K562 (cell line): ENCODE measurements around the gene CADM2. TPM values are rescaled to one million over a fixed set of nuclear protein-coding genes. Genes with fewer than 3 reads are reported as not detected.

Experiments
- BHLHE40 ChIP-seq: IDR thresholded peaks from 2 replicates; pipeline ENCODE4 v1.6.1; 2011; ENCODE audit warnings: low read length, improper control_type of control experiment
- E2F6 ChIP-seq, 2 experiments: IDR thresholded peaks; 2 replicates each; pipeline ENCODE4 v1.6.1; 2011; ENCODE audit warnings: borderline replicate concordance in 1 of 2, control low read depth in 1 of 2, low read depth in 1 of 2, low read length in 1 of 2, mild to moderate bottlenecking in 1 of 2, mixed read lengths in 1 of 2, moderate library complexity in 1 of 2; ENCODE audit not compliant: insufficient read depth in 1 of 2, insufficient read length in 1 of 2, poor library complexity in 1 of 2, severe bottlenecking in 1 of 2; ENCODE audit errors: extremely low read depth in 1 of 2
- GTF3C2 ChIP-seq: IDR thresholded peaks from 3 replicates; pipeline ENCODE4 v1.6.1; 2011; ENCODE audit warnings: borderline replicate concordance, mild to moderate bottlenecking, moderate library complexity; ENCODE audit not compliant: insufficient read length; ENCODE audit errors: extremely low read depth
- HBP1 ChIP-seq: fragments of 450-650 bp; formaldehyde crosslinking; IDR thresholded peaks from 2 replicates; pipeline ENCODE4 v1.4.0; 2022; ENCODE audit warnings: missing genetic modification characterization
- SFPQ ChIP-seq: fragments of 200-400 bp; formaldehyde crosslinking; IDR thresholded peaks from 2 replicates; pipeline ENCODE4 v1.6.1; 2017; ENCODE audit warnings: mild to moderate bottlenecking, low read depth, low read length, moderate library complexity
- ZNF146 ChIP-seq: IDR thresholded peaks from one replicate; pipeline ENCODE4 v1.6.1; 2018; ENCODE audit warnings: missing compliant biosample characterization; ENCODE audit not compliant: unreplicated experiment
- polyA plus RNA-seq, 8 experiments: library from polyadenylated mRNA; depleted of rRNA in 4 of 8; stranded (reverse) in 5 of 8; unstranded in 3 of 8; fragments of >200 nt; fragmentation: Nextera tagmentation in 2 of 8; fragmentation: Illumina TruSeq in 1 of 8; extraction: Ambion mirVana in 2 of 8; extraction: Trizol in 1 of 8; gene quantifications; 2 replicates each; pipeline versions ENCODE4 v1.2.1 to v1.2.3, GENCODE V29; 2011 to 2014; ENCODE audit warnings: inconsistent platforms in 1 of 8, missing spikeins in 1 of 8
- total RNA-seq, 7 experiments: library from RNA; depleted of rRNA in 6 of 7; stranded (reverse); fragments of >200 nt in 6 of 7; fragmentation: Illumina TruSeq in 2 of 7; extraction: Trizol in 2 of 7; gene quantifications; 2 replicates each; pipeline versions ENCODE4 v1.2.1 to v1.2.3, GENCODE V29; 2011 to 2021; ENCODE audit warnings: low replicate concordance in 1 of 7
- TF ChIP-seq, protein P1 (sequence below): sonication (generic); formaldehyde crosslinking; IDR thresholded peaks from 2 replicates; pipeline ENCODE4 v1.8.0; 2022; ENCODE audit warnings: mild to moderate bottlenecking, low read depth, missing genetic modification reagents
- TF ChIP-seq, protein P2 (sequence below): fragments of 250-450 bp; sonication (Bioruptor Pico); IDR thresholded peaks from 2 replicates; pipeline ENCODE4 v1.4.0; 2020
- TF ChIP-seq, protein P3 (sequence below), 2 experiments: fragments of 250-450 bp in 1 of 2; fragments of 450-650 bp in 1 of 2; sonication (Bioruptor Pico) in 1 of 2; IDR thresholded peaks; 2 replicates each; pipeline versions ENCODE4 v1.6.1 to v1.8.0; 2016 to 2021; ENCODE audit warnings: mild to moderate bottlenecking in 2 of 2, moderate library complexity in 2 of 2, missing compliant biosample characterization in 1 of 2, missing genetic modification characterization in 1 of 2
- TF ChIP-seq, protein P4 (sequence below): fragments of 200-800 bp; sonication (Bioruptor generic); IDR thresholded peaks from 2 replicates; pipeline ENCODE4 v1.6.1; 2017; ENCODE audit warnings: missing genetic modification characterization, missing compliant biosample characterization

CADM2 gene
- total and polyA plus RNA-seq, 9 of the 15 experiments (the other 6 are each of a cell fraction or from before 2014, with no cell fraction given), result 0.11 to 3.2 (median 0.95) TPM

- TF ChIP-seq SFPQ, result no peak
- no peak for TF ChIP-seq E2F6 (IDR thresholded peaks at IDR 0.05; ENCODE audit: borderline replicate concordance in 1 of 2, extremely low read depth in 1 of 2, insufficient read depth in 1 of 2, insufficient read length in 1 of 2, low read depth in 1 of 2, low read length in 1 of 2, poor library complexity in 1 of 2, severe bottlenecking in 1 of 2)
- TF ChIP-seq, protein P1, sequence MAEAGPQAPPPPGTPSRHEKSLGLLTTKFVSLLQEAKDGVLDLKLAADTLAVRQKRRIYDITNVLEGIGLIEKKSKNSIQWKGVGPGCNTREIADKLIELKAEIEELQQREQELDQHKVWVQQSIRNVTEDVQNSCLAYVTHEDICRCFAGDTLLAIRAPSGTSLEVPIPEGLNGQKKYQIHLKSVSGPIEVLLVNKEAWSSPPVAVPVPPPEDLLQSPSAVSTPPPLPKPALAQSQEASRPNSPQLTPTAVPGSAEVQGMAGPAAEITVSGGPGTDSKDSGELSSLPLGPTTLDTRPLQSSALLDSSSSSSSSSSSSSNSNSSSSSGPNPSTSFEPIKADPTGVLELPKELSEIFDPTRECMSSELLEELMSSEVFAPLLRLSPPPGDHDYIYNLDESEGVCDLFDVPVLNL (CRISPR knock-in tag), result no peak
- TF ChIP-seq BHLHE40, result no peak
- TF ChIP-seq, protein P2, sequence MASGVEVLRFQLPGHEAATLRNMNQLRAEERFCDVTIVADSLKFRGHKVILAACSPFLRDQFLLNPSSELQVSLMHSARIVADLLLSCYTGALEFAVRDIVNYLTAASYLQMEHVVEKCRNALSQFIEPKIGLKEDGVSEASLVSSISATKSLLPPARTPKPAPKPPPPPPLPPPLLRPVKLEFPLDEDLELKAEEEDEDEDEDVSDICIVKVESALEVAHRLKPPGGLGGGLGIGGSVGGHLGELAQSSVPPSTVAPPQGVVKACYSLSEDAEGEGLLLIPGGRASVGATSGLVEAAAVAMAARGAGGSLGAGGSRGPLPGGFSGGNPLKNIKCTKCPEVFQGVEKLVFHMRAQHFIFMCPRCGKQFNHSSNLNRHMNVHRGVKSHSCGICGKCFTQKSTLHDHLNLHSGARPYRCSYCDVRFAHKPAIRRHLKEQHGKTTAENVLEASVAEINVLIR (CRISPR knock-in tag), result no peak
- no peak for TF ChIP-seq ZNF146 (CRISPR knock-in tag)
- no peak for TF ChIP-seq HBP1 (CRISPR knock-in tag)
- TF ChIP-seq, protein P3, sequence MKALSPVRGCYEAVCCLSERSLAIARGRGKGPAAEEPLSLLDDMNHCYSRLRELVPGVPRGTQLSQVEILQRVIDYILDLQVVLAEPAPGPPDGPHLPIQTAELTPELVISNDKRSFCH (CRISPR knock-in tag; IDR thresholded peaks at IDR 0.05), result no peak
- TF ChIP-seq, protein P3 (tag; IDR thresholded peaks at IDR 0.05), result no peak
- TF ChIP-seq, protein P4, sequence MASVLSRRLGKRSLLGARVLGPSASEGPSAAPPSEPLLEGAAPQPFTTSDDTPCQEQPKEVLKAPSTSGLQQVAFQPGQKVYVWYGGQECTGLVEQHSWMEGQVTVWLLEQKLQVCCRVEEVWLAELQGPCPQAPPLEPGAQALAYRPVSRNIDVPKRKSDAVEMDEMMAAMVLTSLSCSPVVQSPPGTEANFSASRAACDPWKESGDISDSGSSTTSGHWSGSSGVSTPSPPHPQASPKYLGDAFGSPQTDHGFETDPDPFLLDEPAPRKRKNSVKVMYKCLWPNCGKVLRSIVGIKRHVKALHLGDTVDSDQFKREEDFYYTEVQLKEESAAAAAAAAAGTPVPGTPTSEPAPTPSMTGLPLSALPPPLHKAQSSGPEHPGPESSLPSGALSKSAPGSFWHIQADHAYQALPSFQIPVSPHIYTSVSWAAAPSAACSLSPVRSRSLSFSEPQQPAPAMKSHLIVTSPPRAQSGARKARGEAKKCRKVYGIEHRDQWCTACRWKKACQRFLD (CRISPR knock-in tag), result no peak
- TF ChIP-seq GTF3C2, result no peak
These were observed 701.7 kb downstream of the CADM2 start (continued) for GRCh38 chr3:85660451-85660850.
